A549 (cell line): ENCODE results near the gene SYNGR4. TPM values are rescaled to one million over a fixed set of nuclear protein-coding genes. Genes with fewer than 3 reads are reported as not detected.
A peak's percentile ranks its signal among the peaks of the same experiment; 100 is the strongest.

Experiments used
- ATAC-seq, 2 experiments: fragments of 200-7000 bp in 1 of 2; fragments of >200 bp in 1 of 2; cut with Nextera tagmentation in 1 of 2; cut with Tn5 transposase in 1 of 2; 3 replicates each; pipeline versions ENCODE4 v1.8.0 to v1.9.1; 2018 to 2020; ENCODE audit warnings: mild to moderate bottlenecking in 1 of 2, moderate library complexity in 1 of 2
- CTCF ChIA-PET: fragments of 300-600 bp; sonication (Branson Sonifier 250); formaldehyde crosslinking; extraction: SDS; loops from one replicate; lab custom pipeline; 2021; ENCODE audit warnings: antibody characterized with exemption, inconsistent platforms; lab: Yijun Ruan, JAX
- POLR2A ChIA-PET: fragments of 350-600 bp; formaldehyde crosslinking; extraction: SDS; loops from one replicate; lab custom pipeline; 2021; ENCODE audit warnings: antibody characterized with exemption, inconsistent platforms; lab: Yijun Ruan, JAX
- DNase-seq, 2 experiments: peaks; one replicate each; pipeline versions ENCODE4 v3.0.0 to v3.0.0-alpha.2; 2011 to 2016; ENCODE audit warnings: low read depth in 1 of 2, low spot score in 1 of 2
- FAIRE-seq: peaks from 2 replicates; lab custom pipeline; 2011; peaks lifted over from hg19 to GRCh38; lab: Jason Lieb, UNC
- H3K27ac ChIP-seq, 2 experiments: fragments of >200 bp; sonication (Bioruptor Twin); formaldehyde crosslinking; 3 replicates each; pipeline ENCODE4 v1.5.1; 2016 to 2017
- H3K4me1 ChIP-seq: fragments of >200 bp; sonication (Bioruptor Twin); formaldehyde crosslinking; 3 replicates; pipeline ENCODE4 v1.6.1; 2016
- H3K4me2 ChIP-seq: fragments of >200 bp; sonication (Bioruptor Twin); formaldehyde crosslinking; 3 replicates; pipeline ENCODE4 v1.6.1; 2016
- H3K4me3 ChIP-seq: fragments of >200 bp; sonication (Bioruptor Twin); formaldehyde crosslinking; 3 replicates; pipeline ENCODE4 v1.5.1; 2016
- H3K9me3 ChIP-seq: fragments of >200 bp; sonication (Bioruptor Twin); formaldehyde crosslinking; 3 replicates; pipeline ENCODE4 v1.6.1; 2016
- CBX2 ChIP-seq: fragments of 200-600 bp; sonication (generic); IDR thresholded peaks from 2 replicates; pipeline ENCODE4 v1.6.1; 2016; ENCODE audit warnings: low read depth, mild to moderate bottlenecking, borderline replicate concordance
- CHD2 ChIP-seq: fragments of 150-350 bp; IDR thresholded peaks from 2 replicates; pipeline ENCODE4 v1.6.1; 2014; ENCODE audit warnings: low read length; ENCODE audit not compliant: partially characterized antibody
- ELK1 ChIP-seq: fragments of 150-350 bp; IDR thresholded peaks from 2 replicates; pipeline ENCODE4 v1.6.1; 2014; ENCODE audit warnings: low read depth, mild to moderate bottlenecking, low read length
- ESRRA ChIP-seq: fragments of 150-350 bp; IDR thresholded peaks from 2 replicates; pipeline ENCODE4 v1.6.1; 2014; ENCODE audit warnings: mild to moderate bottlenecking, low read length, borderline replicate concordance
- FOSB ChIP-seq: fragments of 250-450 bp; sonication (Bioruptor Pico); IDR thresholded peaks from 2 replicates; pipeline ENCODE4 v1.5.0; 2020; ENCODE audit warnings: mild to moderate bottlenecking, moderate library complexity
- HEYL ChIP-seq: fragments of 250-450 bp; sonication (Bioruptor Pico); IDR thresholded peaks from 2 replicates; pipeline ENCODE4 v1.8.0; 2021; ENCODE audit warnings: mild to moderate bottlenecking, moderate library complexity
- HOXA7 ChIP-seq: fragments of 250-450 bp; sonication (Bioruptor Pico); IDR thresholded peaks from 2 replicates; pipeline ENCODE4 v1.5.0; 2020; ENCODE audit warnings: mild to moderate bottlenecking, moderate library complexity
- HOXB5 ChIP-seq: fragments of 250-450 bp; sonication (Bioruptor Pico); IDR thresholded peaks from 2 replicates; pipeline ENCODE4 v1.5.0; 2020; ENCODE audit warnings: mild to moderate bottlenecking, moderate library complexity
- NFE2L2 ChIP-seq: fragments of 150-350 bp; conservative IDR thresholded peaks from 2 replicates; pipeline ENCODE4 v1.6.1; 2014; ENCODE audit warnings: low read length
- NPAS2 ChIP-seq: fragments of 250-450 bp; sonication (Bioruptor Pico); IDR thresholded peaks from 2 replicates; pipeline ENCODE4 v1.8.0; 2022; ENCODE audit warnings: mild to moderate bottlenecking, moderate library complexity, borderline replicate concordance
- POLR2A ChIP-seq: IDR thresholded peaks from 2 replicates; pipeline ENCODE4 v1.6.1; 2012; ENCODE audit warnings: mild to moderate bottlenecking, low read length
- RCOR1 ChIP-seq: fragments of 150-350 bp; IDR thresholded peaks from 2 replicates; pipeline ENCODE4 v1.6.1; 2014; ENCODE audit warnings: antibody characterized with exemption, low read length, low read depth
- RFX5 ChIP-seq: fragments of 450-650 bp; IDR thresholded peaks from 2 replicates; pipeline ENCODE4 v1.7.1; 2014; ENCODE audit warnings: antibody characterized with exemption, mild to moderate bottlenecking, moderate library complexity
- RNF2 ChIP-seq: fragments of 200-600 bp; sonication (generic); IDR thresholded peaks from 2 replicates; pipeline ENCODE4 v1.6.1; 2016; ENCODE audit warnings: low read depth, mild to moderate bottlenecking, antibody characterized with exemption, moderate library complexity, borderline replicate concordance
- SREBF2 ChIP-seq: fragments of 450-650 bp; IDR thresholded peaks from 2 replicates; pipeline ENCODE4 v1.6.1; 2014; ENCODE audit warnings: mild to moderate bottlenecking, moderate library complexity
- ZC3H11A ChIP-seq: fragments of 450-650 bp; IDR thresholded peaks from 2 replicates; pipeline ENCODE4 v1.6.1; 2014; ENCODE audit warnings: antibody characterized with exemption, mild to moderate bottlenecking
- ZSCAN20 ChIP-seq: fragments of 250-450 bp; sonication (Bioruptor Pico); IDR thresholded peaks from 2 replicates; pipeline ENCODE4 v1.8.0; 2022; ENCODE audit warnings: mild to moderate bottlenecking, moderate library complexity
- WGBS: methylation state at CpG from one replicate; pipeline ENCODE4 v1.1.6; 2017; ENCODE audit errors: missing lambda C conversion rate; 5-methylcytosine and 5-hydroxymethylcytosine counted together
- polyA plus RNA-seq, 4 experiments: library from polyadenylated mRNA; depleted of rRNA in 3 of 4; stranded (reverse); fragments of >200 nt; fragmentation: RNase III in 1 of 4; extraction: RNeasy Plus Mini Kit Qiagen cat#74134 plus additional on column Dnase treatment in 1 of 4; gene quantifications; 2 replicates in 3 of 4; 3 replicates in 1 of 4; pipeline ENCODE4 v1.2.3, GENCODE V29; 2011 to 2017
- TF ChIP-seq, protein P1 (sequence below): fragments of >200 bp; sonication (Bioruptor Twin); formaldehyde crosslinking; IDR thresholded peaks from 2 replicates; pipeline ENCODE4 v1.6.1; 2016

Gene SYNGR4
- polyA plus RNA-seq, 2 of the 4 experiments (the other 2 are of a cell fraction): 2.3 to 4.4 TPM

GRCh38 chr19:48381178-48381950 lies 17.2 kb downstream of the SYNGR4 start:
- WGBS: 89% methylated on average over 11 of the region's 11 CpGs
- TF ChIP-seq CBX2 (no peak), ESRRA (no peak), HEYL (no peak)
- CTCF ChIA-PET: interaction anchor here (0.5 to 3.1 kb wide), 5 partner anchors 10 to 113 kb away, joined by 3 to 20 read pairs (median 4); partner anchors contain the start of gene KDELR1
- peak; percentile 22 to 48; a peak in 1 of 6 replicates for ATAC-seq
- H3K4me1 ChIP-seq: no peaks in the 10 kb centered on the region
- H3K4me3 ChIP-seq: no peak overlapping the region
- DNase-seq: no peak
- FAIRE-seq: no peak
- H3K4me2 ChIP-seq: no peak overlapping the region
- no peak overlapping the region for H3K27ac ChIP-seq
- no peaks in the 10 kb centered on the region for H3K9me3 ChIP-seq
- POLR2A ChIA-PET: interaction anchor here (1.2 kb wide), 2 partner anchors 18 kb away, joined by 3 to 9 read pairs; partner anchors contain the start of genes SYNGR4 and TMEM143

DNA sequence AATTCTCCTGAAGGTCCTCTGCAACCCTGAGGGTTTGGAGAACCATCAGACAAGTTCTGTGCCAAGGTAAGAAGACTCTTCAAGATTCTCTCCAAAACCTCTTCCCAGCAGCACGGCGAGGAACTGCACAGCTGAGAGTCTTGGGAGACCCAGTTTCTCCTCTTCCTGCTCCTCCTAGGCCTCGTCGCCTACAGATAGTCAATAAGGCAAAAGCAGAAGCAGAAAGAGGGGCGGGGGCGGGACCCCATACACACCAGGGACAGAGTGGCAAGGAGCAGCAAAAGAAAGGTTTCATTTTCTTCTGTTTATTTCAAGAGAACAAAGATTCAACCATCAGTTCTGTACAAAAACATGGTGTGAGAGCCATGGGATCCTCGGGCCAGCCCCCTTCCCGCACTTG lies 18.1 kb downstream of the SYNGR4 start:
- ATAC-seq (no peak), DNase-seq (no peak), FAIRE-seq (no peak)
- Histone ChIP-seq H3K4me3 (no peak overlapping the region), H3K27ac (no peak overlapping the region), H3K4me2 (no peak overlapping the region), H3K9me3 (no peaks in the 10 kb centered on the region), H3K4me1 (no peaks in the 10 kb centered on the region)
- 88% methylated on average over 8 of the region's 8 CpGs for WGBS
- TF ChIP-seq ELK1: no peak
- TF ChIP-seq HOXB5 (CRISPR knock-in tag): no peak
- no peak for TF ChIP-seq NFE2L2
- no peak for TF ChIP-seq CBX2
- TF ChIP-seq NPAS2: no peak
- no peak for TF ChIP-seq POLR2A
- ChIA-PET POLR2A (no interaction called here), CTCF (interaction anchor here (0.9 to 1.8 kb wide), 4 partner anchors 9 to 91 kb away, joined by 3 to 9 read pairs (median 4); partner anchors contain the start of gene KDELR1)

DNA sequence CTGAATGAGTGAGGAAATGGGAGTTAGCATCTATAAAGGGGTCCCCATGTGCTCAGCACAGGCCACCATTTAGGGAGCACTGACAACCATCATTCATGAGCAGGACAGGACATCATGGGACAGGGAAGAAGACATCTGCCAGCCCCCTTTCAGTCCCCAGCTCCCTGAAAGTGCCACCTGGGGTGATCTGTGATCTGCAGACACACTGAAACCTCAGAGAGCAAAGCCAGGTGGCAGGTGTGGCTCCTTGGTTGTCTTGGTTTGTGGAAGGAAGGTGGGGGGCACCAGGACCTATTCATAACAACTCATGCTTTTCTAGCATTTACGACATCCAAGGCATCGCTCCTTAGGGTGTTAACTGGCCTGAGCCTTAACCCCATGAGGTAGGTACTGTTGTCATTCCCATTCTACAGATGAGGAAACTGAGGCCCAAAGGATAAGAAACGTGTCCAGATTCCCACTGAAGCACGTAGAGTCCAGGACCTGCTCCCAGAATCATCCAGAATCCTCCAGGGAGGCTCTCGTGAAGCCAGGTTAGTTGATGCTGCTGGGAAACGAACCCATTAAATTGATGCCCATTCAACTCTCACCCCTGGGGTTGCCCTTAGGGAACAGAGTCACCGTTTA lies 21.4 kb downstream of the SYNGR4 start:
- ChIA-PET CTCF (interaction anchor here (0.6 to 3.2 kb wide), 6 partner anchors 10 to 520 kb away, joined by 3 to 9 read pairs (median 4); partner anchors contain the start of genes SYNGR4 and TMEM143), POLR2A (no interaction called here)
- no peak for TF ChIP-seq CHD2
- TF ChIP-seq ZC3H11A: no peak
- no peak for TF ChIP-seq HOXA7 (CRISPR knock-in tag)
- no peak for TF ChIP-seq RCOR1
- TF ChIP-seq FOSB (CRISPR knock-in tag): no peak
- TF ChIP-seq RFX5: no peak
- no peak for TF ChIP-seq RNF2
- no peak for TF ChIP-seq SREBF2
- TF ChIP-seq, protein P1, sequence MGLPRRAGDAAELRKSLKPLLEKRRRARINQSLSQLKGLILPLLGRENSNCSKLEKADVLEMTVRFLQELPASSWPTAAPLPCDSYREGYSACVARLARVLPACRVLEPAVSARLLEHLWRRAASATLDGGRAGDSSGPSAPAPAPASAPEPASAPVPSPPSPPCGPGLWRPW: no peak
- TF ChIP-seq ZSCAN20 (CRISPR knock-in tag): no peak
- TF ChIP-seq POLR2A: no peak
- TF ChIP-seq CBX2: no peak
- Histone ChIP-seq H3K9me3 (no peaks in the 10 kb centered on the region), H3K4me1 (peaks cover 9% of the 10 kb centered on the region; the same call in 1 of the 3 replicates), H3K27ac (no peak overlapping the region), H3K4me2 (no peak overlapping the region), H3K4me3 (no peak overlapping the region)
- ATAC-seq (no peak), DNase-seq (no peak), FAIRE-seq (no peak)
- WGBS: 90% methylated on average over 7 of the region's 7 CpGs
